T-helper 2 cell treated with Interferon-gamma antibody and Interleukin-4, amounts not matched to agents 5 μg/mL and 100 μg/mL, for 36 hours (primary cell): ENCODE measurements around the gene CLDN4.
"Not testable (repeated sequence)": the region's sequence is repeated elsewhere in the genome, so short reads cannot be mapped to it uniquely, and the experiment has no call there.

ENCODE experiments used
- DNase-seq: peaks from one replicate; pipeline ENCODE4 v3.0.0; 2021; ENCODE audit warnings: low spot score
- H3K27ac Mint-ChIP-seq: one replicate; pipeline ENCODE4 v1.8.0; 2021; ENCODE audit warnings: mild to moderate bottlenecking, mixed read lengths
- H3K27me3 Mint-ChIP-seq: one replicate; pipeline ENCODE4 v1.8.0; 2021; ENCODE audit warnings: low read depth, mixed read lengths
- H3K36me3 Mint-ChIP-seq: one replicate; pipeline ENCODE4 v1.8.0; 2021; ENCODE audit warnings: low read depth, mixed read lengths
- H3K4me1 Mint-ChIP-seq: one replicate; pipeline ENCODE4 v1.8.0; 2021; ENCODE audit warnings: low read depth, mixed read lengths
- H3K4me3 Mint-ChIP-seq: one replicate; pipeline ENCODE4 v1.8.0; 2022; ENCODE audit warnings: mild to moderate bottlenecking, moderate library complexity, mixed read lengths
- H3K9me3 Mint-ChIP-seq: one replicate; pipeline ENCODE4 v1.8.0; 2021; ENCODE audit warnings: mixed read lengths

CLDN4 gene

GRCh38 chr7:73842067-73842976 is 11.5 kb downstream of the CLDN4 start, which contains the start of gene METTL27:
TSS of gene METTL27 (minus strand) at chr7:73842516. CDS start at chr7:73842140, 376 bp downstream.
- Mint-ChIP-seq H3K27ac (peak within 1 kb of the TSS; percentile 80), H3K27me3 (peaks cover 17% of the 10 kb centered on the region), H3K36me3 (no peaks in the 10 kb centered on the region), H3K4me1 (peaks cover 20% of the 10 kb centered on the region), H3K9me3 (no peaks in the 10 kb centered on the region), H3K4me3 (peak within 1 kb of the TSS; percentile 90)
- DNase-seq, result peak; percentile 92

GRCh38 chr7:73844131-73844547 is 13.3 kb downstream of the CLDN4 start:
- H3K4me3 Mint-ChIP-seq, result peak overlapping the region; percentile 10
- no peaks in the 10 kb centered on the region for H3K9me3 Mint-ChIP-seq
- peaks cover 24% of the 10 kb centered on the region for H3K27me3 Mint-ChIP-seq
- H3K27ac Mint-ChIP-seq, result no peak overlapping the region
- H3K36me3 Mint-ChIP-seq, result no peaks in the 10 kb centered on the region
- DNase-seq, result no peak
- H3K4me1 Mint-ChIP-seq, result peaks cover 17% of the 10 kb centered on the region

DNA sequence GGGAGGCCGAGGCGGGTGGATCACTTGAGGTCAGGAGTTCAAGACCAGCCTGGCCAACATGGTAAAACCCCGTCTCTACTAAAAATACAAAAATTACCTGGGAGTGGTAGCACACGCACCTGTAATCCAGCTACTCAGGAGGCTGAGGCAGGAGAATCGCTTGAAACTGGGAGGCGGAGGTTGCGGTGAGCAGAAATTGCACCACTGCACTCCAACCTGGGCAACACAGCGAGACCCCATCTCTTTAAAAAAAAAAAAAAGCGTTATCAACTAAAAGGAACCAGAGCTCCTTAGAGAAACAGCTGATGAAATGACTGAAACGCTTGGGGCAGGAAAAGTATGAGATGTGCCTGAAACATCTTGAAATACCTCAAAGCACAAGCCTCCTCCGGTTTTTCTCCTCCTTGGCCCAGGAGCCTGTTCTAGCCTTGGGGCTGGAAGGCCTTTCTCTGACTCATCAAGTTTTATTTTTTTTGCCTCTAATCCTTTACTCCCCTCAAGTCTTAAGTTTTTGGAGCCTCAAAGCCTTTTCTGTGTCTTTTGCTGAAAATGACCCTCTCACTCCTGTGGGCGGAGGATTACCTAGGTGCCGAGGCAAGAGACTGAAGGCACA is 14.2 kb downstream of the CLDN4 start:
- Mint-ChIP-seq H3K27ac (no peak overlapping the region), H3K27me3 (peaks cover 24% of the 10 kb centered on the region), H3K4me3 (no peak overlapping the region), H3K9me3 (no peaks in the 10 kb centered on the region), H3K4me1 (peaks cover 22% of the 10 kb centered on the region), H3K36me3 (no peaks in the 10 kb centered on the region)
- no peak for DNase-seq

- Mint-ChIP-seq H3K27me3 (peaks cover 24% of the 10 kb centered on the region), H3K4me1 (peaks cover 23% of the 10 kb centered on the region)
- DNase-seq, H3K4me3 Mint-ChIP-seq, H3K27ac Mint-ChIP-seq, H3K9me3 Mint-ChIP-seq, H3K36me3 Mint-ChIP-seq: not testable (repeated sequence)
These were observed 15.0 kb downstream of the CLDN4 start for GRCh38 chr7:73845701-73846195.

GRCh38 chr7:73847941-73848723 is 17.3 kb downstream of the CLDN4 start:
- H3K36me3 Mint-ChIP-seq, result no peaks in the 10 kb centered on the region
- no peaks in the 10 kb centered on the region for H3K9me3 Mint-ChIP-seq
- H3K4me1 Mint-ChIP-seq, result peaks cover 30% of the 10 kb centered on the region
- DNase-seq, result no peak
- no peak overlapping the region for H3K4me3 Mint-ChIP-seq
- H3K27ac Mint-ChIP-seq, result no peak overlapping the region
- peaks cover 28% of the 10 kb centered on the region for H3K27me3 Mint-ChIP-seq

- peaks cover 29% of the 10 kb centered on the region for H3K4me1 Mint-ChIP-seq
- H3K9me3 Mint-ChIP-seq, result no peaks in the 10 kb centered on the region
- no peaks in the 10 kb centered on the region for H3K36me3 Mint-ChIP-seq
- H3K27ac Mint-ChIP-seq, result peak overlapping the region; percentile 83
- peaks cover 34% of the 10 kb centered on the region for H3K27me3 Mint-ChIP-seq
- H3K4me3 Mint-ChIP-seq, result peak overlapping the region; percentile 21
- no peak for DNase-seq
These were observed 20.0 kb downstream of the CLDN4 start for GRCh38 chr7:73850781-73851207.

DNA sequence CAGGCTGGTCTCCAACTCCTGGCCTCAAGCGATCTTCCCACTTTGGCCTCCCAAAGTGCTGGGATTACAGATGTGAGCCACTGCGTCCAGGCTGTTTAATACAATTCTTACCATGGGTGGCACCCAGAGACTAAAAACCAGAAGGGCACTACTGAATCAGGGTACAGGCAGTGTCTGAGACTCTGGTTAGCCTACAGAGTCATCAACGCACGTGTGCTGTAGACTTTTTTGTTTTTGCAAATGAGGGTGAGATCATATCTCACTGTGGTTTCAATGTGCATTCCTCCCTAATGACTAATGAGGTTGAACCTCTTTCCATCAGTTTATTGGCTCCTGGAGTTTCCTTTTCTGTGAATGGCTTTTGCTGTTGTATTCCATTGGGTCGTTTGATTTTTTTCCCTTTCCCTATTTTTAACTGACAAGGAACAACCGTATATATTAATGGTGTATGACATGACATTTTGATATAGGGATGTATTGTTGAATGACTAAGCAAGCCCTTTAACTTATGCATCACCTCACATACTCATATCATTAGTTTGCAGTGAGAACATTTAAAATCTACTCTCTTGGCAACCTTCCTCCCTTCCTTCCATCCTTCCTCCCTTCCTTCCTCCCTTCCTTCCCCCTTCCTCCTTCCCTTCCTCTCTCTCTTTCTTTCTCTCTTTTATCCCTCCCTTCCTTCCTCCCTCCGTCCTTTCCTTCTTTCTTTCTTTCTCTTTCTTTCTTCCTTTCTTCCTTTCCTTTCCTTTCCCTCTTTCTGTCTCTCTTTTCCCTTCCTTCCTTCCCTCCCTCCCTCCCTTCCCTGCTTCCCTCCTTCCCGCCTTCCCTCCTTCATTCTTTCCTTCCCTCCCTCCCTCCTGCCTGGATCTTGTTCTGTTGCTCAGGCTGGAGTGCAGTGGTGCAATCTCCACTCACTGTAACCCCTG is 20.9 kb downstream of the CLDN4 start:
- peak overlapping the region; percentile 83 for H3K27ac Mint-ChIP-seq
- H3K36me3 Mint-ChIP-seq, result no peaks in the 10 kb centered on the region
- H3K4me3 Mint-ChIP-seq, result peak overlapping the region; percentile 21
- no peaks in the 10 kb centered on the region for H3K9me3 Mint-ChIP-seq
- H3K27me3 Mint-ChIP-seq, result peaks cover 38% of the 10 kb centered on the region
- peak; percentile 62 for DNase-seq
- peaks cover 25% of the 10 kb centered on the region for H3K4me1 Mint-ChIP-seq

GRCh38 chr7:73852500-73852899 is 21.7 kb downstream of the CLDN4 start:
- Mint-ChIP-seq H3K9me3 (no peaks in the 10 kb centered on the region), H3K27me3 (peaks cover 39% of the 10 kb centered on the region), H3K4me3 (no peak overlapping the region), H3K27ac (no peak overlapping the region), H3K4me1 (peaks cover 25% of the 10 kb centered on the region), H3K36me3 (no peaks in the 10 kb centered on the region)
- no peak for DNase-seq

- H3K27ac Mint-ChIP-seq, result no peak overlapping the region
- DNase-seq, result no peak
- no peaks in the 10 kb centered on the region for H3K9me3 Mint-ChIP-seq
- peaks cover 36% of the 10 kb centered on the region for H3K27me3 Mint-ChIP-seq
- H3K4me1 Mint-ChIP-seq, result peaks cover 3% of the 10 kb centered on the region
- H3K4me3 Mint-ChIP-seq, result no peak overlapping the region
- no peaks in the 10 kb centered on the region for H3K36me3 Mint-ChIP-seq
These were observed 26.1 kb downstream of the CLDN4 start for GRCh38 chr7:73856941-73857340.

GRCh38 chr7:73858807-73859206 is 28.0 kb downstream of the CLDN4 start:
- H3K27ac Mint-ChIP-seq, result no peak overlapping the region
- no peak overlapping the region for H3K4me3 Mint-ChIP-seq
- no peak for DNase-seq

GRCh38 chr7:73860859-73861258 is 30.1 kb downstream of the CLDN4 start, which contains the start of gene TMEM270:
TSS of gene TMEM270 (plus strand) at chr7:73861159. CDS start at chr7:73861195, 36 bp downstream.
- H3K9me3 Mint-ChIP-seq, result no peaks in the 10 kb centered on the region
- DNase-seq, result no peak
- no peaks in the 10 kb centered on the region for H3K36me3 Mint-ChIP-seq
- no peak within 1 kb of the TSS for H3K27ac Mint-ChIP-seq
- H3K4me3 Mint-ChIP-seq, result no peak within 1 kb of the TSS
- H3K27me3 Mint-ChIP-seq, result peaks cover 15% of the 10 kb centered on the region
- no peaks in the 10 kb centered on the region for H3K4me1 Mint-ChIP-seq

More at GRCh38 chr7:73858807-73859206, 28.0 kb downstream of the CLDN4 start:
- H3K9me3 Mint-ChIP-seq, result no peaks in the 10 kb centered on the region
- H3K27me3 Mint-ChIP-seq, result peaks cover 29% of the 10 kb centered on the region
- peaks cover 3% of the 10 kb centered on the region for H3K4me1 Mint-ChIP-seq
- H3K36me3 Mint-ChIP-seq, result no peaks in the 10 kb centered on the region

GRCh38 chr7:73861305-73861704 is 30.5 kb downstream of the CLDN4 start:
- no peak for DNase-seq
- Mint-ChIP-seq H3K36me3 (no peaks in the 10 kb centered on the region), H3K27me3 (peaks cover 13% of the 10 kb centered on the region), H3K4me1 (no peaks in the 10 kb centered on the region), H3K27ac (no peak overlapping the region), H3K9me3 (no peaks in the 10 kb centered on the region), H3K4me3 (no peak overlapping the region)
